Testis (tissue), 2 donors: Measurements from ENCODE around the gene PIH1D1.

Experiments used
- POLR2A ChIP-seq: fragments of 450-650 bp; IDR thresholded peaks from one replicate; pipeline ENCODE4 v1.6.1; 2017; ENCODE audit warnings: antibody characterized with exemption, mild to moderate bottlenecking, moderate library complexity
- TF ChIP-seq, protein P1 (sequence below), 3 experiments: fragments of 450-650 bp in 2 of 3; fragments of 200-600 bp in 1 of 3; sonication (generic) in 1 of 3; IDR thresholded peaks; one replicate each; pipeline ENCODE4 v1.5.1; 2016 to 2019; ENCODE audit warnings: antibody characterized with exemption in 3 of 3, mild to moderate bottlenecking in 2 of 3, moderate library complexity in 1 of 3

- TF ChIP-seq, protein P1, sequence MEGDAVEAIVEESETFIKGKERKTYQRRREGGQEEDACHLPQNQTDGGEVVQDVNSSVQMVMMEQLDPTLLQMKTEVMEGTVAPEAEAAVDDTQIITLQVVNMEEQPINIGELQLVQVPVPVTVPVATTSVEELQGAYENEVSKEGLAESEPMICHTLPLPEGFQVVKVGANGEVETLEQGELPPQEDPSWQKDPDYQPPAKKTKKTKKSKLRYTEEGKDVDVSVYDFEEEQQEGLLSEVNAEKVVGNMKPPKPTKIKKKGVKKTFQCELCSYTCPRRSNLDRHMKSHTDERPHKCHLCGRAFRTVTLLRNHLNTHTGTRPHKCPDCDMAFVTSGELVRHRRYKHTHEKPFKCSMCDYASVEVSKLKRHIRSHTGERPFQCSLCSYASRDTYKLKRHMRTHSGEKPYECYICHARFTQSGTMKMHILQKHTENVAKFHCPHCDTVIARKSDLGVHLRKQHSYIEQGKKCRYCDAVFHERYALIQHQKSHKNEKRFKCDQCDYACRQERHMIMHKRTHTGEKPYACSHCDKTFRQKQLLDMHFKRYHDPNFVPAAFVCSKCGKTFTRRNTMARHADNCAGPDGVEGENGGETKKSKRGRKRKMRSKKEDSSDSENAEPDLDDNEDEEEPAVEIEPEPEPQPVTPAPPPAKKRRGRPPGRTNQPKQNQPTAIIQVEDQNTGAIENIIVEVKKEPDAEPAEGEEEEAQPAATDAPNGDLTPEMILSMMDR (IDR thresholded peaks at IDR 0.05): no peak
- TF ChIP-seq POLR2A: no peak
These were observed 34.5 kb downstream of the PIH1D1 start for GRCh38 chr19:49417088-49417487.
